Ishikawa (cell line): ENCODE results near the gene FAM120A.

Experiments
- CEBPB ChIP-seq: IDR thresholded peaks from 2 replicates; pipeline ENCODE4 v1.6.1; 2012
- CREB1 ChIP-seq: IDR thresholded peaks from 2 replicates; pipeline ENCODE4 v1.6.1; 2012; ENCODE audit warnings: low read depth
- EGR1 ChIP-seq: IDR thresholded peaks from 2 replicates; pipeline ENCODE4 v1.6.1; 2012
- EP300 ChIP-seq: IDR thresholded peaks from 2 replicates; pipeline ENCODE4 v1.6.1; 2012; ENCODE audit warnings: borderline replicate concordance
- FOXM1 ChIP-seq: IDR thresholded peaks from 2 replicates; pipeline ENCODE4 v1.6.1; 2012; ENCODE audit warnings: low read depth, borderline replicate concordance
- MAX ChIP-seq: IDR thresholded peaks from 2 replicates; pipeline ENCODE4 v1.6.1; 2012
- NFIC ChIP-seq: IDR thresholded peaks from 2 replicates; pipeline ENCODE4 v1.6.1; 2012
- RAD21 ChIP-seq: IDR thresholded peaks from 2 replicates; pipeline ENCODE4 v1.6.1; 2012; ENCODE audit warnings: low read depth
- REST ChIP-seq: IDR thresholded peaks from 2 replicates; pipeline ENCODE4 v1.6.1; 2012; ENCODE audit warnings: low read depth, mild to moderate bottlenecking
- TAF1 ChIP-seq: IDR thresholded peaks from 2 replicates; pipeline ENCODE4 v1.6.1; 2012; ENCODE audit warnings: low read depth, mild to moderate bottlenecking
- TCF12 ChIP-seq: IDR thresholded peaks from 2 replicates; pipeline ENCODE4 v1.6.1; 2012; ENCODE audit warnings: low read depth
- TEAD4 ChIP-seq: IDR thresholded peaks from 2 replicates; pipeline ENCODE4 v1.6.1; 2012
- USF1 ChIP-seq: IDR thresholded peaks from 2 replicates; pipeline ENCODE4 v1.6.1; 2012
- YY1 ChIP-seq: IDR thresholded peaks from 2 replicates; pipeline ENCODE4 v1.6.1; 2012; ENCODE audit warnings: low read depth
- ZBTB7A ChIP-seq: IDR thresholded peaks from 2 replicates; pipeline ENCODE4 v1.6.1; 2012; ENCODE audit warnings: low read depth

The FAM120A gene

GRCh38 chr9:93587651-93588347 is 136.3 kb downstream of the FAM120A start:
- TF ChIP-seq EP300, result no peak
- TF ChIP-seq USF1, result no peak
- TF ChIP-seq EGR1, result no peak
- no peak for TF ChIP-seq MAX
- TF ChIP-seq CREB1, result no peak
- TF ChIP-seq FOXM1, result no peak
- TF ChIP-seq REST, result no peak
- no peak for TF ChIP-seq NFIC

- TF ChIP-seq TCF12 (no peak), EGR1 (no peak), NFIC (no peak)
Observed at GRCh38 chr9:93588641-93589609, 137.4 kb downstream of the FAM120A start.

- no peak for TF ChIP-seq TCF12
- TF ChIP-seq TAF1, result no peak
- TF ChIP-seq EP300, result no peak
- no peak for TF ChIP-seq EGR1
- TF ChIP-seq ZBTB7A, result no peak
Observed at GRCh38 chr9:93589688-93590087, 138.2 kb downstream of the FAM120A start.

GRCh38 chr9:93590609-93591234 is 139.2 kb downstream of the FAM120A start:
- no peak for TF ChIP-seq YY1

- no peak for TF ChIP-seq CEBPB
- TF ChIP-seq RAD21, result no peak
Observed at GRCh38 chr9:93591301-93592007, 140.0 kb downstream of the FAM120A start.

GRCh38 chr9:93592008-93592642 is 140.6 kb downstream of the FAM120A start:
- TF ChIP-seq CREB1 (no peak), RAD21 (no peak), TCF12 (no peak), YY1 (no peak), TAF1 (no peak), ZBTB7A (no peak), TEAD4 (no peak), MAX (no peak), NFIC (no peak)

- TF ChIP-seq FOXM1 (no peak), USF1 (no peak), CEBPB (no peak), ZBTB7A (no peak)
Observed at GRCh38 chr9:93592643-93593021, 141.1 kb downstream of the FAM120A start.
